NB4 (cell line): Measurements from ENCODE around the gene HNRNPK.
"Not testable (repeated sequence)": the region's sequence is repeated elsewhere in the genome, so short reads cannot be mapped to it uniquely, and the experiment has no call there.

ENCODE experiments used
- DNase-seq: peaks from one replicate; pipeline ENCODE4 v3.0.0; 2010; ENCODE audit warnings: low read depth
- H3K4me3 ChIP-seq: one replicate; pipeline ENCODE4 v1.5.1; 2011; ENCODE audit warnings: mild to moderate bottlenecking, low read depth, low read length, moderate library complexity
- CTCF ChIP-seq: IDR thresholded peaks from one replicate; pipeline ENCODE4 v1.5.1; 2012; ENCODE audit warnings: low read depth, low read length
- MAX ChIP-seq: IDR thresholded peaks from 2 replicates; pipeline ENCODE4 v1.6.1; 2011; ENCODE audit warnings: low read depth, low read length
- MYC ChIP-seq: IDR thresholded peaks from 2 replicates; pipeline ENCODE4 v1.6.1; 2011; ENCODE audit warnings: low read depth, low read length
- POLR2A ChIP-seq: IDR thresholded peaks from 2 replicates; pipeline ENCODE4 v1.6.1; 2011; ENCODE audit warnings: mild to moderate bottlenecking; ENCODE audit not compliant: insufficient read length; ENCODE audit errors: extremely low read depth

Gene HNRNPK

GRCh38 chr9:83957248-83957513 is 22.8 kb downstream of the HNRNPK start:
- no peak overlapping the region for H3K4me3 ChIP-seq
- no peak for DNase-seq
- TF ChIP-seq POLR2A (no peak), MYC (no peak), MAX (no peak), CTCF (no peak)

GRCh38 chr9:83956436-83957247 is 23.4 kb downstream of the HNRNPK start:
- TF ChIP-seq MAX: no peak
- TF ChIP-seq MYC: no peak
- no peak for TF ChIP-seq POLR2A
- no peak for TF ChIP-seq CTCF
- peak overlapping the region; percentile 21 for H3K4me3 ChIP-seq
- peak; percentile 28 for DNase-seq

- no peak for TF ChIP-seq POLR2A
- no peak for TF ChIP-seq MYC
- no peak for TF ChIP-seq MAX
- TF ChIP-seq CTCF: no peak
- peak overlapping the region; percentile 21 for H3K4me3 ChIP-seq
- peak; percentile 86 for DNase-seq
Observed at GRCh38 chr9:83956086-83956435, 24.0 kb downstream of the HNRNPK start.

GRCh38 chr9:83948096-83948495 is 31.9 kb downstream of the HNRNPK start:
- DNase-seq: not testable (repeated sequence)

GRCh38 chr9:83940590-83941303 is 39.3 kb downstream of the HNRNPK start:
- H3K4me3 ChIP-seq: no peak overlapping the region
- DNase-seq: no peak
- TF ChIP-seq CTCF (no peak), MAX (no peak), POLR2A (no peak), MYC (no peak)

More at GRCh38 chr9:83948096-83948495, 31.9 kb downstream of the HNRNPK start:
- not testable (repeated sequence) for H3K4me3 ChIP-seq

- peak; percentile 24 for TF ChIP-seq CTCF
- no peak for TF ChIP-seq MAX
- peak; percentile 37; the same call in 1 of the 2 replicates for TF ChIP-seq MYC
- H3K4me3 ChIP-seq: no peak overlapping the region
- DNase-seq: peak; percentile 76
Observed at GRCh38 chr9:83937861-83938455, 42.1 kb downstream of the HNRNPK start.
